ENCODE data around the gene TYMP.
"Not testable (repeated sequence)": the region's sequence is repeated elsewhere in the genome, so short reads cannot be mapped to it uniquely, and the experiment has no call there.

TYMP gene

DNA sequence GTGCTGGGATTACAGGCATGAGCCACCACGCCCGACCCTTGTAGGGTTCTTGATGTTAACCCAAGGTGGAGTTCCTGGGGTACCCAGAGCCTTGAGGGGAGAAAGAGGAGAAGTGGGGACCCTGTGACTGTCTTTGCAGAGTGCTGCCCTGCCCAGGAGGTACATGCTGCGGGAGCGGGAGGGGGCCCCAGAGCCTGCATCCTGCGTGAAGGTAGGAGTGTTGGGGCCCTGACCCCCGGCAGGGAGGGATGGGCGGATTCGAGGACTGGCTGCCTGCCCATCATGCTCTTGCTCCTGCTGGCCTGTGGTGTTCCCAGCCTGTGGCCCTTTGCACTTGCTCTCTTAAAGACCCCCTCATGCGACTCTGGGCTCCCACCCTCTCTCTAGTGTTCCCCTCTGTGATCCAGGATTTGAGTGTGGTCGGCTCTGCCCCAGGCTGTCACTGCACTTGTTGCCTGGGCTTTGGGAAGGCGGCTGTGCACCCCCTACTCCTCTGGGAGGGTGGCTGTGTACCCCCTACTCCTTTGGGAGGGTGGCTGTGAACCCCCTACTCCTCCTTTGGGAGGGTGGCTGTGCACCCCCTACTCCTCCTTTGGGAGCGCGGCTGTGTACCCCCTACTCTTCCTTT is 8.9 kb downstream of the TYMP start:
- H3K27me3 ChIP-seq (replicated peaks; ENCODE audit: control insufficient read depth, insufficient read depth, low read length): no peaks in the 10 kb centered on the region
- H3K9me3 ChIP-seq (ENCODE audit: control insufficient read depth, low read length): no peaks in the 10 kb centered on the region
- no peak for DNase-seq (ENCODE audit: low read depth)
- H3K36me3 ChIP-seq (ENCODE audit: control insufficient read depth, insufficient read depth, low read length, severe bottlenecking): peaks cover 46% of the 10 kb centered on the region
- no peak overlapping the region for H3K4me3 ChIP-seq (ENCODE audit: low read length)
- H3K4me1 ChIP-seq (ENCODE audit: control insufficient read depth, insufficient read depth, low read length): peaks cover 10% of the 10 kb centered on the region
- no peak overlapping the region for H3K9ac ChIP-seq (ENCODE audit: low read length)

DNA sequence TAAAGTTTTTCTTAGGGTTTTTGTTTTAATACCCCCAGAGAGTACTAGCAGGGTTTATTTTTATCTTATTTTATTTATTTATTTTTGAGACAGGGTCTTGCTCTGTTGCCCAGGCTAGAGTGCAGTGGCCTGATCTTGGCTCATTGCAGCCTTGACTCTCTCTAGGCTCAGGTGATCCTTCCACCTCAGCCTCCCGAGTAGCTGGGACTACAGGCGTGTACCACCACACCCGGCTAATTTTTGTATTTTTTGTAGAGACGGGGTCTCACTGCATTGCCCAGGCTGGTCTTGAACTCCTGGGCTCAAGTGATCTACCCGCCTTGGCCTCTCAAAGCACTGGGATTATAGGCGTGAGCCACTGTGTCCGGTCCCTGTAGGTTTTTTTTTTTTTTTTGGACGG is 9.6 kb downstream of the TYMP start:
- H3K36me3 ChIP-seq (ENCODE audit: control insufficient read depth, insufficient read depth, low read length, severe bottlenecking): peaks cover 46% of the 10 kb centered on the region

DNA sequence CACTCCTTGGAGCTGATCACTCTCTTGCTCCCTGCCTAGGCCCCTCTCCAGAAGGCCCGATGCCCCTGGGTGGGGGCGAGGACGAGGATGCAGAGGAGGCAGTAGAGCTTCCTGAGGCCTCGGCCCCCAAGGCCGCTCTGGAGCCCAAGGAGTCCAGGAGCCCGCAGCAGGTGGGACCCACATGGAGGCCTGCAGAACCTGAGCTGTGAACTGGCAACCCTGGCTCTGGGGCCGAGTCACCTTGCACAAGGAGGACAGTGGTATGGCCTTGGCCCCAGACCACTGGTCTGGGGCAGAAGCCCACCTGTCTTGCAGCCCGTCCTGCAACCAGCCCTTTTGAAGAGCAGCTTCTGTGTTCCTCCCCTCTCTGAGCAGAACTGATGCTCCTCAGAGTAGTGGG is 10.7 kb downstream of the TYMP start:
- Histone ChIP-seq H3K4me1 (ENCODE audit: control insufficient read depth, insufficient read depth, low read length) (peaks cover 4% of the 10 kb centered on the region), H3K9me3 (ENCODE audit: control insufficient read depth, low read length) (no peaks in the 10 kb centered on the region), H3K4me3 (ENCODE audit: low read length) (no peak overlapping the region), H3K9ac (ENCODE audit: low read length) (no peak overlapping the region), H3K36me3 (ENCODE audit: control insufficient read depth, insufficient read depth, low read length, severe bottlenecking) (peaks cover 46% of the 10 kb centered on the region), H3K27me3 (replicated peaks; ENCODE audit: control insufficient read depth, insufficient read depth, low read length) (no peaks in the 10 kb centered on the region)
- DNase-seq (ENCODE audit: low read depth): no peak

More for the DNA sequence above, 9.6 kb downstream of the TYMP start:
- H3K27me3 ChIP-seq (replicated peaks; ENCODE audit: control insufficient read depth, insufficient read depth, low read length); DNase-seq (ENCODE audit: low read depth); H3K9ac ChIP-seq (ENCODE audit: low read length); H3K9me3 ChIP-seq (ENCODE audit: control insufficient read depth, low read length); H3K4me3 ChIP-seq (ENCODE audit: low read length): not testable (repeated sequence)
- peaks cover 10% of the 10 kb centered on the region for H3K4me1 ChIP-seq (ENCODE audit: control insufficient read depth, insufficient read depth, low read length)

DNA sequence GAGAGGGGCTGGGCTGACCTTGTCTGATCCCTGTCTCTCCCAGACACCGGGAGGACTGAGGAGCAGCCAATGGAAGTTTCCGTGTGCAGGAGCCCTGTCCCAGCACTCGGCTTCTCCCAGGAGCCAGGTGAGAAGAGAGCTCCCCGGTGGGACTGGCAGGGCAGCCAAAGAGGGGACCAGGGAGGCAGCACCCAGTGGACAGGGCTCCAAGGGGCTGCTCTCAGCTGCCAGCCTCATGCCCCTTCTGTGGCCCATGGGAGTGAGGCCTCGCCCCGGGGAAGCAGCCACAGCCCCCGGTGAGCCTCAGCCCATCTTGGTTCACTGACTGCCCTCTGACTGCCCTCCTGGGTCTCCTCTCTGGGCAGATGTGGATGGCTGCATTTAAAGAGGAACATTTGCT is 11.2 kb downstream of the TYMP start:
- peaks cover 44% of the 10 kb centered on the region for H3K36me3 ChIP-seq (ENCODE audit: control insufficient read depth, insufficient read depth, low read length, severe bottlenecking)
- no peak overlapping the region for H3K9ac ChIP-seq (ENCODE audit: low read length)
- DNase-seq (ENCODE audit: low read depth): no peak
- H3K4me3 ChIP-seq (ENCODE audit: low read length): no peak overlapping the region
- no peaks in the 10 kb centered on the region for H3K4me1 ChIP-seq (ENCODE audit: control insufficient read depth, insufficient read depth, low read length)
- no peaks in the 10 kb centered on the region for H3K9me3 ChIP-seq (ENCODE audit: control insufficient read depth, low read length)
- no peaks in the 10 kb centered on the region for H3K27me3 ChIP-seq (replicated peaks; ENCODE audit: control insufficient read depth, insufficient read depth, low read length)

DNA sequence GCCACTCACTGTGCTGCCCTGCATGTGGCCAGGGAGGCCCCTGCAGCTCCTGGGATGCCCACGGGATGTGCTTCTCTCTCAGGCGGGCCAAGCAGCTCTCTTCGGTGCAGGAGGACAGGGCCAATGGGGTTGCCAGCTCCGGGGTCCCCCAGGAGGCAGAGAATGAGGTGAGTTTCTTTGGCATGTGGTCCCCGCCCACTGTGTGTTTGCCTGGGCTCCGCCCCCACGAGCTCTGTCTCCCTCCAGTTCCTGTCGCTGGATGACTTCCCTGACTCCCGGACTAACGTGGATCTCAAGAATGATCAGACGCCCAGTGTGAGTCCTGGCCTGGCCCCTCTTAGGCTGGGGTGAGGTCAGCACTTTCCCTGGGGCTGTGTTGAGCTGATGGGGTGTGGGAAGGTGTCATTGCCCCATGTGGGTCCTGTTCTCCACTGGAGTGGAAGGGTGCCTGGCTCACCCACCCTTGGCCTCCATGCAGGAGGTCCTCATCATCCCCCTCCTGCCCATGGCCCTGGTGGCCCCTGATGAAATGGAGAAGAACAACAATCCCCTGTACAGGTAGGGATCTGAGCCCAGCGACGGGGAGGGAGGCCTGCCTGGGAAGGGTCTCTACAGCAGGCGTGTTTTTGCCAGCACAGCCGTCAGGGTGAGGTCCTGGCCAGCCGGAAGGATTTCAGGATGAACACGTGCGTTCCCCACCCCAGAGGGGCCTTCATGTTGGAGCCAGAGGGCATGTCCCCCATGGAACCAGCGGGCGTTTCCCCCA is 12.1 kb downstream of the TYMP start:
- Histone ChIP-seq H3K4me1 (ENCODE audit: control insufficient read depth, insufficient read depth, low read length) (no peaks in the 10 kb centered on the region), H3K4me3 (ENCODE audit: low read length) (no peak overlapping the region), H3K27me3 (replicated peaks; ENCODE audit: control insufficient read depth, insufficient read depth, low read length) (no peaks in the 10 kb centered on the region), H3K9me3 (ENCODE audit: control insufficient read depth, low read length) (no peaks in the 10 kb centered on the region), H3K9ac (ENCODE audit: low read length) (no peak overlapping the region), H3K36me3 (ENCODE audit: control insufficient read depth, insufficient read depth, low read length, severe bottlenecking) (peaks cover 35% of the 10 kb centered on the region)
- no peak for DNase-seq (ENCODE audit: low read depth)

GRCh38 chr22:50516891-50517290 is 12.9 kb downstream of the TYMP start:
- Histone ChIP-seq H3K27me3 (replicated peaks; ENCODE audit: control insufficient read depth, insufficient read depth, low read length) (no peaks in the 10 kb centered on the region), H3K4me1 (ENCODE audit: control insufficient read depth, insufficient read depth, low read length) (no peaks in the 10 kb centered on the region), H3K4me3 (ENCODE audit: low read length) (no peak overlapping the region), H3K9me3 (ENCODE audit: control insufficient read depth, low read length) (no peaks in the 10 kb centered on the region), H3K9ac (ENCODE audit: low read length) (no peak overlapping the region), H3K36me3 (ENCODE audit: control insufficient read depth, insufficient read depth, low read length, severe bottlenecking) (peaks cover 31% of the 10 kb centered on the region)
- DNase-seq (ENCODE audit: low read depth): no peak

GRCh38 chr22:50516068-50516467 is 13.7 kb downstream of the TYMP start:
- no peaks in the 10 kb centered on the region for H3K9me3 ChIP-seq (ENCODE audit: control insufficient read depth, low read length)
- no peak overlapping the region for H3K4me3 ChIP-seq (ENCODE audit: low read length)
- H3K36me3 ChIP-seq (ENCODE audit: control insufficient read depth, insufficient read depth, low read length, severe bottlenecking): peaks cover 26% of the 10 kb centered on the region
- no peaks in the 10 kb centered on the region for H3K4me1 ChIP-seq (ENCODE audit: control insufficient read depth, insufficient read depth, low read length)
- H3K9ac ChIP-seq (ENCODE audit: low read length): no peak overlapping the region
- no peak for DNase-seq (ENCODE audit: low read depth)
- H3K27me3 ChIP-seq (replicated peaks; ENCODE audit: control insufficient read depth, insufficient read depth, low read length): no peaks in the 10 kb centered on the region

DNA sequence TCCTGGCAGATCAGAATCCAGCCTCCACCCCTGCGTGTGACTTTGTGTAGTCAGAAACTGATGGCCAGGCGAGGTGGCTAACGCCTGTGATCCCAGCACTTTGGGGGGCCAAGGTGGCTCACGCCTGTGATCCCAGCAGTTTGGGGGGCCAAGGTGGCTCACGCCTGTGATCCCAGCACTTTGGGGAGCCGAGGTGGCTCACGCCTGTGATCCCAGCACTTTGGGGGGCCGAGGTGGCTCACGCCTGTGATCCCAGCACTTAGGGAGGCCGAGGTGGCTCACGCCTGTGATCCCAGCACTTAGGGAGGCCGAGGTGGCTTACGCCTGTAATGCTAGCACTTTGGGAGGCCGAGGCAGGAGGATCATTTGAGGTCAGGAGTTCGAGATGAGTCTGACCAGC is 16.6 kb downstream of the TYMP start:
- H3K4me3 ChIP-seq (ENCODE audit: low read length): no peak overlapping the region
- no peak for DNase-seq (ENCODE audit: low read depth)
- H3K9ac ChIP-seq (ENCODE audit: low read length): no peak overlapping the region
- H3K4me1 ChIP-seq (ENCODE audit: control insufficient read depth, insufficient read depth, low read length): peaks cover 10% of the 10 kb centered on the region
- peaks cover 10% of the 10 kb centered on the region for H3K36me3 ChIP-seq (ENCODE audit: control insufficient read depth, insufficient read depth, low read length, severe bottlenecking)
- no peaks in the 10 kb centered on the region for H3K27me3 ChIP-seq (replicated peaks; ENCODE audit: control insufficient read depth, insufficient read depth, low read length)
- H3K9me3 ChIP-seq (ENCODE audit: control insufficient read depth, low read length): no peaks in the 10 kb centered on the region

GRCh38 chr22:50508897-50509296 is 20.9 kb downstream of the TYMP start:
- Histone ChIP-seq H3K4me3 (ENCODE audit: low read length) (peak overlapping the region; percentile 94), H3K9ac (ENCODE audit: low read length) (peak overlapping the region; percentile 87), H3K36me3 (ENCODE audit: control insufficient read depth, insufficient read depth, low read length, severe bottlenecking) (peaks cover 15% of the 10 kb centered on the region), H3K27me3 (replicated peaks; ENCODE audit: control insufficient read depth, insufficient read depth, low read length) (no peaks in the 10 kb centered on the region), H3K4me1 (ENCODE audit: control insufficient read depth, insufficient read depth, low read length) (peaks cover 15% of the 10 kb centered on the region), H3K9me3 (ENCODE audit: control insufficient read depth, low read length) (no peaks in the 10 kb centered on the region)
- no peak for DNase-seq (ENCODE audit: low read depth)

- Histone ChIP-seq H3K36me3 (ENCODE audit: control insufficient read depth, insufficient read depth, low read length, severe bottlenecking) (peaks cover 16% of the 10 kb centered on the region), H3K4me1 (ENCODE audit: control insufficient read depth, insufficient read depth, low read length) (peaks cover 15% of the 10 kb centered on the region), H3K9me3 (ENCODE audit: control insufficient read depth, low read length) (no peaks in the 10 kb centered on the region), H3K4me3 (ENCODE audit: low read length) (peak within 1 kb of the TSS; percentile 94), H3K9ac (ENCODE audit: low read length) (peak within 1 kb of the TSS; percentile 96), H3K27me3 (replicated peaks; ENCODE audit: control insufficient read depth, insufficient read depth, low read length) (no peaks in the 10 kb centered on the region)
- DNase-seq (ENCODE audit: low read depth): peak; percentile 99
Measured at GRCh38 chr22:50507991-50508884, 21.6 kb downstream of the TYMP start, which contains the start of gene NCAPH2. Gene NCAPH2 (plus strand): TSS chr22:50508224. CDS start chr22:50508338, 114 bp downstream.

DNA sequence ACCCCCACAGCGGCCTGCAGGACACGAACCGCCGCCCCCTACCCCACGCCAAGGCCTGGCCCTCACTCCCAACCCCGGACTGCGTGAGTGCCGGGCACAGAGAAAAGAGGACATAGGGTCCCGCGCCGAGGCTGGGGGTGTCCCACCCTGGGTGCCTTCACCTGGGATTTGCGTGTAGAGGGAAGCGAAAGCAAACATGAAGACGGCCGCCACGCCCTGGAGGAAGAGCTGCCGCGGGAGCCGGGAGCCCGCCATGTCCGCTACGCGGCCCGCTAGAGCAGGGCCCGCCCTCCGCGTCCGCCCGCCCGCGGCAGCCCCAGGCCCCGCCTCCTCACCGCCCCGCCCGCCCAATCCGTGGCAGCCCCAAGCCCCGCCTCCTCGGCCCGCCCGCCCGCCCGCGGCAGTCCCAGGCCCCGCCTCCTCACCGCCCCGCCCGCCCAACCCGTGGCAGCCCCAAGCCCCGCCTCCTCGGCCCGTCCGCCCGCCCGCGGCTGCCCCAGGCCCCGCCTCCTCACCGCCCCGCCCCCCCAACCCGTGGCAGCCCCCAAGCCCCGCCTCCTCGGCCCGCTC is 22.3 kb downstream of the TYMP start, which contains the start of gene LMF2:
TSS of gene LMF2 (minus strand) at position 282 of the 570 bp plus-strand sequence. CDS start at position 255, 27 bp downstream.
- no peak for DNase-seq (ENCODE audit: low read depth)

More for the DNA sequence above, 22.3 kb downstream of the TYMP start, which contains the start of gene LMF2:
- H3K27me3 ChIP-seq (replicated peaks; ENCODE audit: control insufficient read depth, insufficient read depth, low read length): no peaks in the 10 kb centered on the region
- H3K4me1 ChIP-seq (ENCODE audit: control insufficient read depth, insufficient read depth, low read length): peaks cover 15% of the 10 kb centered on the region
- peak within 1 kb of the TSS; percentile 94 for H3K4me3 ChIP-seq (ENCODE audit: low read length)
- H3K9ac ChIP-seq (ENCODE audit: low read length): peak within 1 kb of the TSS; percentile 96
- H3K36me3 ChIP-seq (ENCODE audit: control insufficient read depth, insufficient read depth, low read length, severe bottlenecking): peaks cover 23% of the 10 kb centered on the region
- H3K9me3 ChIP-seq (ENCODE audit: control insufficient read depth, low read length): no peaks in the 10 kb centered on the region

Data from adipocyte (in vitro differentiated cells).